Fibroblast of skin of left quadriceps (primary cell): ENCODE measurements around the gene SPANXD.
"Not testable (repeated sequence)": the region's sequence is repeated elsewhere in the genome, so short reads cannot be mapped to it uniquely, and the experiment has no call there.

Experiments
- DNase-seq, 2 experiments: peaks; one replicate each; pipeline ENCODE4 v3.0.0-alpha.2; 2013; ENCODE audit warnings: low read depth in 2 of 2

The SPANXD gene

GRCh38 chrX:141698639-141699038, at the start of gene SPANXD:
Gene SPANXD (minus strand): TSS chrX:141698739. CDS start chrX:141698405, 334 bp downstream.
- not testable (repeated sequence) for DNase-seq

- no peak for DNase-seq
Measured at GRCh38 chrX:141742666-141743065, 44.1 kb upstream of the SPANXD start.

- no peak for DNase-seq
Measured at GRCh38 chrX:141736656-141737055, 38.1 kb upstream of the SPANXD start.

- DNase-seq, result no peak
Measured at GRCh38 chrX:141733371-141733770, 34.8 kb upstream of the SPANXD start.

GRCh38 chrX:141732031-141732430, 33.5 kb upstream of the SPANXD start:
- peak in 1 of 2 experiments; percentile 3 for DNase-seq

GRCh38 chrX:141724186-141724585, 25.6 kb upstream of the SPANXD start:
- no peak for DNase-seq

GRCh38 chrX:141714680-141715079, 16.1 kb upstream of the SPANXD start:
- DNase-seq, result no peak

GRCh38 chrX:141701072-141701471, 2.5 kb upstream of the SPANXD start:
- no peak for DNase-seq

GRCh38 chrX:141673946-141674345, 24.6 kb downstream of the SPANXD start:
- no peak for DNase-seq

GRCh38 chrX:141669689-141670088, 28.9 kb downstream of the SPANXD start:
- no peak for DNase-seq

GRCh38 chrX:141668371-141668770, 30.2 kb downstream of the SPANXD start:
- DNase-seq, result no peak

GRCh38 chrX:141662781-141663180, 35.8 kb downstream of the SPANXD start:
- no peak for DNase-seq

- DNase-seq, result no peak
Measured at GRCh38 chrX:141652286-141652685, 46.3 kb downstream of the SPANXD start.
